ENCODE data around the gene TRMT1L.

GRCh38 chr1:185170291-185170848 is 13.6 kb upstream of the TRMT1L start:
- TF ChIP-seq, protein P1, sequence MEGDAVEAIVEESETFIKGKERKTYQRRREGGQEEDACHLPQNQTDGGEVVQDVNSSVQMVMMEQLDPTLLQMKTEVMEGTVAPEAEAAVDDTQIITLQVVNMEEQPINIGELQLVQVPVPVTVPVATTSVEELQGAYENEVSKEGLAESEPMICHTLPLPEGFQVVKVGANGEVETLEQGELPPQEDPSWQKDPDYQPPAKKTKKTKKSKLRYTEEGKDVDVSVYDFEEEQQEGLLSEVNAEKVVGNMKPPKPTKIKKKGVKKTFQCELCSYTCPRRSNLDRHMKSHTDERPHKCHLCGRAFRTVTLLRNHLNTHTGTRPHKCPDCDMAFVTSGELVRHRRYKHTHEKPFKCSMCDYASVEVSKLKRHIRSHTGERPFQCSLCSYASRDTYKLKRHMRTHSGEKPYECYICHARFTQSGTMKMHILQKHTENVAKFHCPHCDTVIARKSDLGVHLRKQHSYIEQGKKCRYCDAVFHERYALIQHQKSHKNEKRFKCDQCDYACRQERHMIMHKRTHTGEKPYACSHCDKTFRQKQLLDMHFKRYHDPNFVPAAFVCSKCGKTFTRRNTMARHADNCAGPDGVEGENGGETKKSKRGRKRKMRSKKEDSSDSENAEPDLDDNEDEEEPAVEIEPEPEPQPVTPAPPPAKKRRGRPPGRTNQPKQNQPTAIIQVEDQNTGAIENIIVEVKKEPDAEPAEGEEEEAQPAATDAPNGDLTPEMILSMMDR (IDR thresholded peaks at IDR 0.05): peak; percentile 90
- TF ChIP-seq POLR2AphosphoS5 (IDR thresholded peaks at IDR 0.05; ENCODE audit: low read depth, low read length) (no peak), REST (IDR thresholded peaks at IDR 0.05; ENCODE audit: insufficient read depth in 1 of 2, low read depth in 2 of 2, low read length in 1 of 2) (no peak), TCF7L2 (IDR thresholded peaks at IDR 0.05; ENCODE audit: low read depth, low read length) (no peak)
